ENCODE measurements around the gene ANKRD40CL. TPM values are rescaled to one million over a fixed set of nuclear protein-coding genes. Genes with fewer than 3 reads are reported as not detected.

ANKRD40CL gene
- total RNA-seq, 1 experiment from 2014 or later, result not detected

DNA sequence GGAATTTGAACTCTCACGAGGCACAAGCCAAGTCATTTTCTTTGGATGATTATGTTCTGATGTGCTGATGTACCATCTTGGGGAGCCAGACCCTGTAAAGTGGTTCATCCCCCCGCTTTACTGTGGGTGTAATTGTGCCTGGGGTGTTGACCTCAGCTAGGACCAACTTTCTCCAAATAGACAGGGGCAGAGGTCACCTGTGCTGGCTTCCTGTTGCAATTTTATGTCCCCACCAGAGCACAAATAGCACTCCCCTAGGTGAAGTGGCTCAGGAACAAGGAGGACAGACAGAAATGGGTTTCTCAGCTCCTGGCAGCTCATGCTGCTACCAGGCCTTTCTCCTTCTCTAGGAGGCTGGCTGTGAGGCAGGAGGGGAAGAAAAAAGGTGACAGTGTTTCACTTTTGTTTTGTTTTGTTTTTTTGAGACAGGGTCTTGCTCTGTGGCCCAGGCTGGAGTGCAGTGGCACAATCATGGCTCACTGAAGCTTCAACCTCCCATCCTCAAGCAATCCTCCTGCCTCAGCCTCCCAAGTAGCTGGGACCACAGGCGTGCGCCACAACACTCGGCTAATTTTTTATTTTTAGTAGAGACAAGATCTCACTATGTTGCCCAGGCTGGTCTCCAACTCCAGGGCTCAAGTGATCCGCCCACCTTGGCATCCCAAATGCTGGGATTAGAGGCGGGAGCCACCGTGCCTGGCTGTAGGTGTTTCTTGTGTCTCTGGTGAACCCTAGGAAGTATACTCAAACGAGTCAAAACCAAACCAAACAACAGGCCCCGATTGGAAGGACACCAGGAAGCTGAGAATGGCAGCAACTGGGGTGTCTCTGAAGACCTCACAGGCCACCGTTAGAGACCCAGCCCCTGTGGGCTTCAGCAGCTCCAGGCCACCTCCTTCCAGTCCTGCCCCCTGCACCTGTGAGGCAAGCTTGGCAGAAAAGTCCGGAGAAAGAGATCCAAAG lies 35.6 kb upstream of the ANKRD40CL start:
- intact Hi-C loops (cut with micrococcal nuclease), result no loop called here
- no peak overlapping the region for H3K4me3 Mint-ChIP-seq (ENCODE audit: unreplicated experiment)
- POLR2A ChIA-PET, result no interaction called here
- H3K9me3 Mint-ChIP-seq (ENCODE audit: unreplicated experiment), result no peaks in the 10 kb centered on the region
- no peak for DNase-seq (ENCODE audit: unreplicated experiment)
- H3K4me1 Mint-ChIP-seq (ENCODE audit: insufficient read depth, unreplicated experiment), result peaks cover 11% of the 10 kb centered on the region
- no TSS peak for BruUV-seq (replicated peaks)
- H3K36me3 Mint-ChIP-seq (ENCODE audit: insufficient read depth, unreplicated experiment), result no peaks in the 10 kb centered on the region
- TF ChIP-seq, protein P1, sequence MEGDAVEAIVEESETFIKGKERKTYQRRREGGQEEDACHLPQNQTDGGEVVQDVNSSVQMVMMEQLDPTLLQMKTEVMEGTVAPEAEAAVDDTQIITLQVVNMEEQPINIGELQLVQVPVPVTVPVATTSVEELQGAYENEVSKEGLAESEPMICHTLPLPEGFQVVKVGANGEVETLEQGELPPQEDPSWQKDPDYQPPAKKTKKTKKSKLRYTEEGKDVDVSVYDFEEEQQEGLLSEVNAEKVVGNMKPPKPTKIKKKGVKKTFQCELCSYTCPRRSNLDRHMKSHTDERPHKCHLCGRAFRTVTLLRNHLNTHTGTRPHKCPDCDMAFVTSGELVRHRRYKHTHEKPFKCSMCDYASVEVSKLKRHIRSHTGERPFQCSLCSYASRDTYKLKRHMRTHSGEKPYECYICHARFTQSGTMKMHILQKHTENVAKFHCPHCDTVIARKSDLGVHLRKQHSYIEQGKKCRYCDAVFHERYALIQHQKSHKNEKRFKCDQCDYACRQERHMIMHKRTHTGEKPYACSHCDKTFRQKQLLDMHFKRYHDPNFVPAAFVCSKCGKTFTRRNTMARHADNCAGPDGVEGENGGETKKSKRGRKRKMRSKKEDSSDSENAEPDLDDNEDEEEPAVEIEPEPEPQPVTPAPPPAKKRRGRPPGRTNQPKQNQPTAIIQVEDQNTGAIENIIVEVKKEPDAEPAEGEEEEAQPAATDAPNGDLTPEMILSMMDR (IDR thresholded peaks at IDR 0.05; ENCODE audit: unreplicated experiment), result no peak
- no peaks in the 10 kb centered on the region for H3K27me3 Mint-ChIP-seq (ENCODE audit: insufficient read depth, unreplicated experiment)
- peak overlapping the region; percentile 32 for H3K27ac Mint-ChIP-seq (ENCODE audit: low read depth, unreplicated experiment)
- CTCF ChIA-PET, result interaction anchor here (0.6 to 1.5 kb wide), 7 partner anchors 18 to 346 kb away, joined by 3 to 8 read pairs (median 3); no protein-coding TSS in a partner anchor

DNA sequence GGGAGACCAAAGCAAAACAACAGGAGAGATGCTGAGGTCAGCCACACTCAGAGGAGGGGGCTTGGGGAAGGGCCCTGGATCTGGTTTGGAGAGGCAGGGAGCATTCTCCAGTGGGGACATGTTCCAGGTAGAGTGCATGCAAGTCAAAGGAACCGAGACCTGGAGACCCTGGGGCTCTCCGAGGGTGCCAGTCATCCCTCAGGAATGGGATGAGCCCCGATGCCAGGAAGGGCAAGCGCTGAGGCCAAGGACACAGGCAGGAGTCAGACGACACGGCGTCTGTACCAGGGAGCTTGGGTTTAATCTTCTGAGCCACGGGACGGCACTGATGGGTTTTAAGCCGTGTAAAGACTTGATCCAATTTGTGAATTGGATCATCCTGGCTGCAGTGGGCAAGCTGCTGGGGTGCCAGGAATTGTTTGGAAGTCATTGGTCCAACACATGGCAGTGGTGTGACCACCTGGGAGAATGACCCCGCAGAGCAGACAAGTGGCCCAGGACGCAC lies 32.9 kb upstream of the ANKRD40CL start:
- no peaks in the 10 kb centered on the region for H3K27me3 Mint-ChIP-seq (ENCODE audit: insufficient read depth, unreplicated experiment)
- no peak overlapping the region for H3K4me3 Mint-ChIP-seq (ENCODE audit: unreplicated experiment)
- peak; percentile 31 for DNase-seq (ENCODE audit: unreplicated experiment)
- intact Hi-C loops (cut with micrococcal nuclease), result no loop called here
- ChIA-PET POLR2A (interaction anchor here (3.1 kb wide), 1 partner anchor 14 kb away, joined by 29 read pairs; no protein-coding TSS in a partner anchor), CTCF (interaction anchor here (0.6 to 3.6 kb wide), 4 partner anchors 13 to 168 kb away, joined by 3 to 33 read pairs (median 13); no protein-coding TSS in a partner anchor)
- H3K36me3 Mint-ChIP-seq (ENCODE audit: insufficient read depth, unreplicated experiment), result no peaks in the 10 kb centered on the region
- TF ChIP-seq, protein P1 (IDR thresholded peaks at IDR 0.05; ENCODE audit: unreplicated experiment), result no peak
- no TSS peak for BruUV-seq (replicated peaks)
- peaks cover 11% of the 10 kb centered on the region for H3K4me1 Mint-ChIP-seq (ENCODE audit: insufficient read depth, unreplicated experiment)
- H3K9me3 Mint-ChIP-seq (ENCODE audit: unreplicated experiment), result no peaks in the 10 kb centered on the region
- no peak overlapping the region for H3K27ac Mint-ChIP-seq (ENCODE audit: low read depth, unreplicated experiment)

DNA sequence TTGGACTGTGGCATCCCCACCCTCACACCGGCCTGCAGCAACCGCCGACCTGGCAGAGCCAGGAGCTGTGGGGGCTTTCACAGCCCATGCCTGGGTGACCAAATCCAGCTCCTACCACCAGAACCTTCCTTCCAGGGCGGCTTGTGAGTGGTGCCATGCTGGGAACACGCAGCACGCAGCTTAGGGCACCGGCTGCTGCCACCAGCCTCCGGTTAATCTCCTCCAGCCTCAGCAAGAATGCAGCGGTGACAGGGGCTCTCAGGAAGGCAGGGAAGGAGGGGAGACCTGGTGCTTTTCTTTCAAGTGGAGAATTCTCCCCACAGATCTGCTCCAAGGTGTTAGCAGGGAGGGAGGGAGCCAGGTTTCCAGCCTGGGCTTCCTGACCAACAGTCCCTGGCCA lies 32.3 kb upstream of the ANKRD40CL start:
- Mint-ChIP-seq H3K9me3 (ENCODE audit: unreplicated experiment) (no peaks in the 10 kb centered on the region), H3K27ac (ENCODE audit: low read depth, unreplicated experiment) (peak overlapping the region; percentile 82), H3K27me3 (ENCODE audit: insufficient read depth, unreplicated experiment) (no peaks in the 10 kb centered on the region), H3K36me3 (ENCODE audit: insufficient read depth, unreplicated experiment) (no peaks in the 10 kb centered on the region), H3K4me3 (ENCODE audit: unreplicated experiment) (no peak overlapping the region), H3K4me1 (ENCODE audit: insufficient read depth, unreplicated experiment) (peaks cover 11% of the 10 kb centered on the region)
- BruUV-seq (replicated peaks), result no TSS peak
- TF ChIP-seq, protein P1 (IDR thresholded peaks at IDR 0.05; ENCODE audit: unreplicated experiment), result no peak
- POLR2A ChIA-PET, result interaction anchor here (1.5 to 3.1 kb wide), 2 partner anchors 14 to 67 kb away, joined by 14 to 29 read pairs; partner anchors contain the start of gene TOB1
- intact Hi-C loops (cut with micrococcal nuclease), result no loop called here
- no peak for DNase-seq (ENCODE audit: unreplicated experiment)
- CTCF ChIA-PET, result interaction anchor here (2.2 to 3.6 kb wide), 3 partner anchors 13 to 42 kb away, joined by 9 to 33 read pairs (median 23); no protein-coding TSS in a partner anchor
